ENCODE measurements around the gene TBC1D23. TPM values are rescaled to one million over a fixed set of nuclear protein-coding genes. Genes with fewer than 3 reads are reported as not detected.
"Not testable (repeated sequence)": the region's sequence is repeated elsewhere in the genome, so short reads cannot be mapped to it uniquely, and the experiment has no call there.

TBC1D23 gene
- total RNA-seq, 1 experiment from 2014 or later, result 37.9 TPM

DNA sequence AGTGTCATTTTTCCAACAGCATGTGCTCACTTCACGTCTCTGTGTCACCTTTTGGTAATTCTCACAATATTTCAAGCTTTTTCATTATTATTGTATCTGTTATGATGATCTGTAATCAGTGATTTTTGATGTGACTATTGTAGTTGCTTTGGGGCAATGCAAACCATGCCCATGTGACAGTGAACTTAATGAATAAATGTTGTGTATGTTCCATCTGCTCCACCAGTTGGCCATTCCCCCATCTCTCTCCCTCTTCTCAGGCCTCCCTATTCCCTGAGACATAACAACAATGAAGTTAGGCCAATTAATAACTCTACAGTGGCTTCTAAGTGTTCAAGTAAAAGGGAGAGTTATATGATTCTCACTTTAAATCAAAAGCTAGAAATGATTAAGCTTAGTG, 32.5 kb upstream of the TBC1D23 start:
- Histone ChIP-seq H3K4me3 (ENCODE audit: low read length) (no peak overlapping the region), H3K36me3 (ENCODE audit: low read depth, low read length) (no peaks in the 10 kb centered on the region), H3F3A (ENCODE audit: low read length, unreplicated experiment) (peaks cover 3% of the 10 kb centered on the region), H3K9ac (ENCODE audit: low read length) (no peak overlapping the region), H3K9me3 (ENCODE audit: low read length) (no peaks in the 10 kb centered on the region), H3K27me3 (ENCODE audit: low read length) (no peaks in the 10 kb centered on the region), H3K4me2 (ENCODE audit: low read length) (no peak overlapping the region), H3K79me2 (ENCODE audit: low read length) (no peaks in the 10 kb centered on the region), H3K27ac (ENCODE audit: low read length) (no peak overlapping the region), H4K20me1 (ENCODE audit: low read length) (no peaks in the 10 kb centered on the region), H3K4me1 (ENCODE audit: insufficient read depth, low read length) (peaks cover 16% of the 10 kb centered on the region), H3K9me2 (replicated peaks; ENCODE audit: low read length) (no peaks in the 10 kb centered on the region), H2AFZ (ENCODE audit: low read length) (no peak overlapping the region)
- DNase-seq (no peak), ATAC-seq (no peak)
- ChIA-PET CTCF (no interaction called here), POLR2A (ENCODE audit: unreplicated experiment) (no interaction called here)
- TF ChIP-seq EZH2 (IDR thresholded peaks at IDR 0.05; ENCODE audit: low read length, unreplicated experiment) (no peak), EZH2phosphoT487 (IDR thresholded peaks at IDR 0.05; ENCODE audit: borderline replicate concordance, low read length) (no peak)
- TF ChIP-seq, protein P1, sequence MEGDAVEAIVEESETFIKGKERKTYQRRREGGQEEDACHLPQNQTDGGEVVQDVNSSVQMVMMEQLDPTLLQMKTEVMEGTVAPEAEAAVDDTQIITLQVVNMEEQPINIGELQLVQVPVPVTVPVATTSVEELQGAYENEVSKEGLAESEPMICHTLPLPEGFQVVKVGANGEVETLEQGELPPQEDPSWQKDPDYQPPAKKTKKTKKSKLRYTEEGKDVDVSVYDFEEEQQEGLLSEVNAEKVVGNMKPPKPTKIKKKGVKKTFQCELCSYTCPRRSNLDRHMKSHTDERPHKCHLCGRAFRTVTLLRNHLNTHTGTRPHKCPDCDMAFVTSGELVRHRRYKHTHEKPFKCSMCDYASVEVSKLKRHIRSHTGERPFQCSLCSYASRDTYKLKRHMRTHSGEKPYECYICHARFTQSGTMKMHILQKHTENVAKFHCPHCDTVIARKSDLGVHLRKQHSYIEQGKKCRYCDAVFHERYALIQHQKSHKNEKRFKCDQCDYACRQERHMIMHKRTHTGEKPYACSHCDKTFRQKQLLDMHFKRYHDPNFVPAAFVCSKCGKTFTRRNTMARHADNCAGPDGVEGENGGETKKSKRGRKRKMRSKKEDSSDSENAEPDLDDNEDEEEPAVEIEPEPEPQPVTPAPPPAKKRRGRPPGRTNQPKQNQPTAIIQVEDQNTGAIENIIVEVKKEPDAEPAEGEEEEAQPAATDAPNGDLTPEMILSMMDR (conservative IDR thresholded peaks at IDR 0.05; ENCODE audit: low read depth, low read length), result no peak
- intact Hi-C loops (cut with micrococcal nuclease), result no loop called here
- no TSS peak for BruUV-seq (replicated peaks)

GRCh38 chr3:100229188-100229587, 31.6 kb upstream of the TBC1D23 start:
- H3K27me3 ChIP-seq (ENCODE audit: low read length); H3K79me2 ChIP-seq (ENCODE audit: low read length); H3K4me3 ChIP-seq (ENCODE audit: low read length); CTCF ChIA-PET; H3F3A ChIP-seq (ENCODE audit: low read length, unreplicated experiment); ATAC-seq; H3K27ac ChIP-seq (ENCODE audit: low read length); H3K9me3 ChIP-seq (ENCODE audit: low read length); intact Hi-C loops (cut with micrococcal nuclease); H3K9ac ChIP-seq (ENCODE audit: low read length); DNase-seq; H4K20me1 ChIP-seq (ENCODE audit: low read length); BruUV-seq (replicated peaks); H2AFZ ChIP-seq (ENCODE audit: low read length); H3K9me2 ChIP-seq (replicated peaks; ENCODE audit: low read length); POLR2A ChIA-PET (ENCODE audit: unreplicated experiment); H3K4me2 ChIP-seq (ENCODE audit: low read length); H3K36me3 ChIP-seq (ENCODE audit: low read depth, low read length): not testable (repeated sequence)
- H3K4me1 ChIP-seq (ENCODE audit: insufficient read depth, low read length), result peaks cover 16% of the 10 kb centered on the region

GRCh38 chr3:100230710-100231109, 30.1 kb upstream of the TBC1D23 start:
- H3F3A ChIP-seq (ENCODE audit: low read length, unreplicated experiment), result peaks cover 3% of the 10 kb centered on the region
- no peak overlapping the region for H3K9ac ChIP-seq (ENCODE audit: low read length)
- H3K4me3 ChIP-seq (ENCODE audit: low read length), result no peak overlapping the region
- H3K9me3 ChIP-seq (ENCODE audit: low read length), result no peaks in the 10 kb centered on the region
- no peaks in the 10 kb centered on the region for H3K27me3 ChIP-seq (ENCODE audit: low read length)
- H4K20me1 ChIP-seq (ENCODE audit: low read length), result no peaks in the 10 kb centered on the region
- no TSS peak for BruUV-seq (replicated peaks)
- ATAC-seq, result no peak
- ChIA-PET CTCF (no interaction called here), POLR2A (ENCODE audit: unreplicated experiment) (interaction anchor here (0.6 kb wide), 1 partner anchor 24 kb away, joined by 19 read pairs; no protein-coding TSS in a partner anchor)
- no peaks in the 10 kb centered on the region for H3K36me3 ChIP-seq (ENCODE audit: low read depth, low read length)
- peak overlapping the region; percentile 69; the same call in 1 of the 2 replicates for H3K27ac ChIP-seq (ENCODE audit: low read length)
- peaks cover 16% of the 10 kb centered on the region for H3K4me1 ChIP-seq (ENCODE audit: insufficient read depth, low read length)
- no peak overlapping the region for H3K4me2 ChIP-seq (ENCODE audit: low read length)
- intact Hi-C loops (cut with micrococcal nuclease), result loop anchor here (1.0 to 2.0 kb wide), 3 partner anchors 123 to 161 kb away; no protein-coding TSS in a partner anchor
- DNase-seq, result peak; percentile 31
- no peaks in the 10 kb centered on the region for H3K79me2 ChIP-seq (ENCODE audit: low read length)
- H3K9me2 ChIP-seq (replicated peaks; ENCODE audit: low read length), result no peaks in the 10 kb centered on the region
- TF ChIP-seq EZH2 (IDR thresholded peaks at IDR 0.05; ENCODE audit: low read length, unreplicated experiment) (no peak), EZH2phosphoT487 (IDR thresholded peaks at IDR 0.05; ENCODE audit: borderline replicate concordance, low read length) (no peak)
- TF ChIP-seq, protein P1 (conservative IDR thresholded peaks at IDR 0.05; ENCODE audit: low read depth, low read length), result no peak
- H2AFZ ChIP-seq (ENCODE audit: low read length), result no peak overlapping the region
